HL-60 (cell line): ENCODE results near the gene ARMC2.

Experiments used
- DNase-seq, 2 experiments: peaks; one replicate each; pipeline ENCODE4 v3.0.0-alpha.2; 2010 to 2020; ENCODE audit warnings: low read depth in 1 of 2, low spot score in 1 of 2
- H3K27ac ChIP-seq: fragments of 250-450 bp; sonication (Bioruptor Pico); replicated peaks from 2 replicates; pipeline ENCODE4 v1.5.1; 2020; ENCODE audit warnings: mild to moderate bottlenecking, moderate library complexity
- H3K27me3 ChIP-seq: fragments of 250-450 bp; sonication (Bioruptor Pico); 2 replicates; pipeline ENCODE4 v1.5.1; 2021; ENCODE audit warnings: mild to moderate bottlenecking, moderate library complexity; ENCODE audit not compliant: insufficient read depth, poor library complexity, severe bottlenecking
- H3K4me3 ChIP-seq: replicated peaks from 2 replicates; pipeline ENCODE4 v1.5.1; 2011; ENCODE audit warnings: mild to moderate bottlenecking, control low read depth, low read length; ENCODE audit not compliant: insufficient read depth
- GABPA ChIP-seq: IDR thresholded peaks from 2 replicates; pipeline ENCODE4 v1.6.1; 2012; ENCODE audit warnings: low read depth
- POLR2AphosphoS5 ChIP-seq: IDR thresholded peaks from 2 replicates; pipeline ENCODE4 v1.6.1; 2012; ENCODE audit warnings: low read depth
- SPI1 ChIP-seq: IDR thresholded peaks from 2 replicates; pipeline ENCODE4 v1.6.1; 2012; ENCODE audit warnings: low read depth, mild to moderate bottlenecking, borderline replicate concordance
- TF ChIP-seq, protein P1 (sequence below): IDR thresholded peaks from 2 replicates; pipeline ENCODE4 v1.6.1; 2012; ENCODE audit warnings: low read depth; ENCODE audit not compliant: insufficient replicate concordance
- TF ChIP-seq, protein P2 (sequence below): IDR thresholded peaks from one replicate; pipeline ENCODE4 v1.5.1; 2011; ENCODE audit warnings: low read length, control low read depth, inconsistent platforms; ENCODE audit not compliant: insufficient read depth

ARMC2 gene

DNA sequence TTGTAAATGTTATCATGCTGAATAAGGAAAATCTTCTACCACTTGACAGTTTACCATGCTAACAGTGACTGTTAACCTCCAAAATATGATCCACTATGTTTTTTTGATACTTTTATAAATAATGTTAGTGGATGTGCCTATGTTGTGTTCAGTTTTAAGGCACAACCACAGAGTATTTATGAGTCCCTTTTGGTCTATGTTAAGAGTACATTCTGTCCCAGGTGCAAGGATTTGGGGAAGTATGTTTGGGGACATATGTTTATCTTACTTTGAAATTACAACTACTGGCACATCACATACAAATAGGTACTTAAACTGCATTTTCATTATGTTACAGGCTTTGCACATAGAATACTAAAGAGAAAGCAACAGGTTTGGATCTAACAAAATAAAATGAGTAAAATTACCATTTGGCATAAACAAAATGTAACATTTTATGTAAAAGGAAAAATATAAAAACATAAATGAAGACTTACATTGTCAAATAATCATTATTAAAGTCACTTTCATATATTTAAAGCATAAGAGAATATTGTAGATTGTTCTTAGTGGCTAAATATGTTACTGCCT is 175.2 kb downstream of the ARMC2 start:
- TF ChIP-seq, protein P1, sequence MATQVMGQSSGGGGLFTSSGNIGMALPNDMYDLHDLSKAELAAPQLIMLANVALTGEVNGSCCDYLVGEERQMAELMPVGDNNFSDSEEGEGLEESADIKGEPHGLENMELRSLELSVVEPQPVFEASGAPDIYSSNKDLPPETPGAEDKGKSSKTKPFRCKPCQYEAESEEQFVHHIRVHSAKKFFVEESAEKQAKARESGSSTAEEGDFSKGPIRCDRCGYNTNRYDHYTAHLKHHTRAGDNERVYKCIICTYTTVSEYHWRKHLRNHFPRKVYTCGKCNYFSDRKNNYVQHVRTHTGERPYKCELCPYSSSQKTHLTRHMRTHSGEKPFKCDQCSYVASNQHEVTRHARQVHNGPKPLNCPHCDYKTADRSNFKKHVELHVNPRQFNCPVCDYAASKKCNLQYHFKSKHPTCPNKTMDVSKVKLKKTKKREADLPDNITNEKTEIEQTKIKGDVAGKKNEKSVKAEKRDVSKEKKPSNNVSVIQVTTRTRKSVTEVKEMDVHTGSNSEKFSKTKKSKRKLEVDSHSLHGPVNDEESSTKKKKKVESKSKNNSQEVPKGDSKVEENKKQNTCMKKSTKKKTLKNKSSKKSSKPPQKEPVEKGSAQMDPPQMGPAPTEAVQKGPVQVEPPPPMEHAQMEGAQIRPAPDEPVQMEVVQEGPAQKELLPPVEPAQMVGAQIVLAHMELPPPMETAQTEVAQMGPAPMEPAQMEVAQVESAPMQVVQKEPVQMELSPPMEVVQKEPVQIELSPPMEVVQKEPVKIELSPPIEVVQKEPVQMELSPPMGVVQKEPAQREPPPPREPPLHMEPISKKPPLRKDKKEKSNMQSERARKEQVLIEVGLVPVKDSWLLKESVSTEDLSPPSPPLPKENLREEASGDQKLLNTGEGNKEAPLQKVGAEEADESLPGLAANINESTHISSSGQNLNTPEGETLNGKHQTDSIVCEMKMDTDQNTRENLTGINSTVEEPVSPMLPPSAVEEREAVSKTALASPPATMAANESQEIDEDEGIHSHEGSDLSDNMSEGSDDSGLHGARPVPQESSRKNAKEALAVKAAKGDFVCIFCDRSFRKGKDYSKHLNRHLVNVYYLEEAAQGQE: no peak
- TF ChIP-seq POLR2AphosphoS5 (no peak), GABPA (no peak), SPI1 (no peak)
- TF ChIP-seq, protein P2, sequence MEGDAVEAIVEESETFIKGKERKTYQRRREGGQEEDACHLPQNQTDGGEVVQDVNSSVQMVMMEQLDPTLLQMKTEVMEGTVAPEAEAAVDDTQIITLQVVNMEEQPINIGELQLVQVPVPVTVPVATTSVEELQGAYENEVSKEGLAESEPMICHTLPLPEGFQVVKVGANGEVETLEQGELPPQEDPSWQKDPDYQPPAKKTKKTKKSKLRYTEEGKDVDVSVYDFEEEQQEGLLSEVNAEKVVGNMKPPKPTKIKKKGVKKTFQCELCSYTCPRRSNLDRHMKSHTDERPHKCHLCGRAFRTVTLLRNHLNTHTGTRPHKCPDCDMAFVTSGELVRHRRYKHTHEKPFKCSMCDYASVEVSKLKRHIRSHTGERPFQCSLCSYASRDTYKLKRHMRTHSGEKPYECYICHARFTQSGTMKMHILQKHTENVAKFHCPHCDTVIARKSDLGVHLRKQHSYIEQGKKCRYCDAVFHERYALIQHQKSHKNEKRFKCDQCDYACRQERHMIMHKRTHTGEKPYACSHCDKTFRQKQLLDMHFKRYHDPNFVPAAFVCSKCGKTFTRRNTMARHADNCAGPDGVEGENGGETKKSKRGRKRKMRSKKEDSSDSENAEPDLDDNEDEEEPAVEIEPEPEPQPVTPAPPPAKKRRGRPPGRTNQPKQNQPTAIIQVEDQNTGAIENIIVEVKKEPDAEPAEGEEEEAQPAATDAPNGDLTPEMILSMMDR: no peak
- H3K27me3 ChIP-seq: no peaks in the 10 kb centered on the region
- no peak overlapping the region for H3K27ac ChIP-seq
- DNase-seq: no peak
- H3K4me3 ChIP-seq: no peak overlapping the region
